ENCODE results near the gene NFYB.

DNA sequence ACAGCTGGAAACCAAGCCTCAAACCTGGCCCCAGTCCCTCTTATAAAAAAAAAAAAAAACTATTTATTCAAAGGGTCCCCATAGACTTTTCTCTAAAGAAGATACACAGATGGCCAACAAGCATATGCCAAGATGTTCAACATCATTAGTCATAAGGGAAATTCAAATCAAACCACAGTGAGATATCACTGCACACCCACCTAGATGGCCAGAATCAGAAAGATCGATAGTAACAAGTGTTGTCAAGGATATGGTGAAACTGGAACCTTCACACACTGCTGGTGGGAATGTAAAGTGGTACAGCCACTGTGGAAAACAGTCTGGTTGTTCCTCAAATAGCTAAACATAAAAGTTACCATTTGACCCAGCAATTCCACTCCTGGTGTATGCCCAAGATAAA, 5.9 kb upstream of the NFYB start:
- TF ChIP-seq, protein P1, sequence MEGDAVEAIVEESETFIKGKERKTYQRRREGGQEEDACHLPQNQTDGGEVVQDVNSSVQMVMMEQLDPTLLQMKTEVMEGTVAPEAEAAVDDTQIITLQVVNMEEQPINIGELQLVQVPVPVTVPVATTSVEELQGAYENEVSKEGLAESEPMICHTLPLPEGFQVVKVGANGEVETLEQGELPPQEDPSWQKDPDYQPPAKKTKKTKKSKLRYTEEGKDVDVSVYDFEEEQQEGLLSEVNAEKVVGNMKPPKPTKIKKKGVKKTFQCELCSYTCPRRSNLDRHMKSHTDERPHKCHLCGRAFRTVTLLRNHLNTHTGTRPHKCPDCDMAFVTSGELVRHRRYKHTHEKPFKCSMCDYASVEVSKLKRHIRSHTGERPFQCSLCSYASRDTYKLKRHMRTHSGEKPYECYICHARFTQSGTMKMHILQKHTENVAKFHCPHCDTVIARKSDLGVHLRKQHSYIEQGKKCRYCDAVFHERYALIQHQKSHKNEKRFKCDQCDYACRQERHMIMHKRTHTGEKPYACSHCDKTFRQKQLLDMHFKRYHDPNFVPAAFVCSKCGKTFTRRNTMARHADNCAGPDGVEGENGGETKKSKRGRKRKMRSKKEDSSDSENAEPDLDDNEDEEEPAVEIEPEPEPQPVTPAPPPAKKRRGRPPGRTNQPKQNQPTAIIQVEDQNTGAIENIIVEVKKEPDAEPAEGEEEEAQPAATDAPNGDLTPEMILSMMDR (IDR thresholded peaks at IDR 0.05; ENCODE audit: low read length), result no peak
- TF ChIP-seq EZH2 (IDR thresholded peaks at IDR 0.05; ENCODE audit: borderline replicate concordance, low read length), result no peak
